GM12865 (cell line): ENCODE measurements around the gene TDRD3.

Experiments
- DNase-seq: peaks from one replicate; pipeline ENCODE4 v3.0.0; 2010; ENCODE audit warnings: low read depth
- H3K4me3 ChIP-seq: 2 replicates; pipeline ENCODE4 v1.5.1; 2011; ENCODE audit warnings: mild to moderate bottlenecking, low read depth, low read length, control low read depth
- CTCF ChIP-seq: IDR thresholded peaks from 2 replicates; pipeline ENCODE4 v1.5.1; 2011; ENCODE audit warnings: low read length, control low read depth, low read depth, inconsistent platforms; ENCODE audit not compliant: insufficient read depth; ENCODE audit errors: missing control alignments

The TDRD3 gene

DNA sequence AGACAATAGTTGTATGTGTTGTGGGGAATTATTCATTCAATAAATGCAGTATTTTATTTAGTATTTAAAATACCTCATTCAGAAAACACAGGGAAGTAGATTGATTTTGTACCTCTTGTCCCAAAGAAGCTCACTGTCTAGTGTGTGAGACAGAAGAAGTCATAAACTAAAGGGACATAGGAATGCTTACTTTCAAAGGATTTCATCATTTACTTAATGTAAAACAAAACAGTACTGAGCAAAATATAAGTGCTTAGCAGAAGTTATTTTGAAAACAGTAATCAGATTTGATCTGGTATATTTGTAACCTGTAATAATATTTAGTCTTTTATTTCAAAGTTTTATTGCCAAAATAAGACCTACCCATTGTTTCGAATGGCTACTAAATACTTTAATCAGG is 117.9 kb downstream of the TDRD3 start:
- TF ChIP-seq CTCF, result no peak
- H3K4me3 ChIP-seq, result no peak overlapping the region
- DNase-seq, result no peak

GRCh38 chr13:60519496-60519895 is 122.5 kb downstream of the TDRD3 start:
- DNase-seq, result no peak
- no peak for TF ChIP-seq CTCF
- H3K4me3 ChIP-seq, result no peak overlapping the region

GRCh38 chr13:60520902-60521569 is 124.0 kb downstream of the TDRD3 start:
- H3K4me3 ChIP-seq, result no peak overlapping the region
- TF ChIP-seq CTCF, result no peak

GRCh38 chr13:60538566-60538965 is 141.5 kb downstream of the TDRD3 start:
- DNase-seq, result no peak

More at GRCh38 chr13:60520902-60521569, 124.0 kb downstream of the TDRD3 start:
- no peak for DNase-seq

GRCh38 chr13:60540276-60540675 is 143.3 kb downstream of the TDRD3 start:
- H3K4me3 ChIP-seq, result no peak overlapping the region
- TF ChIP-seq CTCF, result no peak
- no peak for DNase-seq

More at GRCh38 chr13:60538566-60538965, 141.5 kb downstream of the TDRD3 start:
- no peak overlapping the region for H3K4me3 ChIP-seq
- TF ChIP-seq CTCF, result no peak

DNA sequence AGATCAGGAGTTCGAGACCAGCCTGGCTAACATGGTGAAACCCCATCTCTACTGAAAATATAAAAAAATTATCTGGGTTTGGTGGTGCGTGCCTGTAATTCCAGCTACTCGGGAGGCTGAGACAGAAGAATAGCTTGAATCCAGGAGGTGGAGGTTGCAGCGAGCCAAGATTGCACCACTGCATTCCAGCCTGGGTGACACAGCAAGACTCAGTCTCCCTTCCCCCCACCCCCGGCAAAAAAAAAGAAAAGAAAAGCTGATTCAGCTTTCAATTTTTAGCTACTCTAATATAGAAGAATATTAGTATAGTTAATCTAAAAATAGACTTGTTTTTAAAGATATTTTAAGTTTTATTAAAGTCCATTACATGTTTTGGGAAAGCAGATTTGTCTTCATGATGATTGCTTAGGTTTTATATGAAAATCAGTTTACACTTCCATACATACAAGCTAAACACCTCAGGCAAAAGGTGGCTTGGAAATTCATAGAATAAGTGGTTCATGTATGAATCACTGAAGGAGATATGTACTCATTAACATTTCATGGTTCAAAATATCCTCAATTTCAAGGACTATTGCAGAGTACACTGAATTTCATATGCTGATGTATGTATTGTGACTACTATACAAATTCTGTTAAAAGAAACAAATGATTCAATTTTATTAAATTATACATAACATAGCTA is 165.2 kb downstream of the TDRD3 start:
- no peak for DNase-seq
- no peak for TF ChIP-seq CTCF

More for the DNA sequence above, 165.2 kb downstream of the TDRD3 start:
- H3K4me3 ChIP-seq, result no peak overlapping the region
